ENCODE results near the gene FAM98B.

DNA sequence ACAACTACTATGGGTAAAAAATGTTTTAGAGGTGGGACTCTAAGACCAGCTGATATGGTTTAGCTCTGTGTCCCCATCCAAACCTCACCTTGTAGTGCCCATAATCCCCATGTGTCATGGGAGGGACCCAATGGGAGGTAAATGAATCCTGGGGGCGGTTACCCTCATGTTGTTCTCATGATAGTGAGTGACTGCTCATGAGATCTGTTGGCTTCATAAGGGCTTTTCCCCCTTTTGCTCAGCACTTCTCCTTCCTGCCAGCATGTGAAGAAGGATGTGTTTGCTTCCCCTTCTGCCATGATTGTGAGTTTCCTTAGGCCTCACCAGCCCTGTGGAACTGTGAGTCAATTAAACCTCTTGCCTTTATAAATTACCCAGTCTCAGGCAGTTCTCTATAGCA is 45.7 kb downstream of the FAM98B start:
- TF ChIP-seq, protein P1, sequence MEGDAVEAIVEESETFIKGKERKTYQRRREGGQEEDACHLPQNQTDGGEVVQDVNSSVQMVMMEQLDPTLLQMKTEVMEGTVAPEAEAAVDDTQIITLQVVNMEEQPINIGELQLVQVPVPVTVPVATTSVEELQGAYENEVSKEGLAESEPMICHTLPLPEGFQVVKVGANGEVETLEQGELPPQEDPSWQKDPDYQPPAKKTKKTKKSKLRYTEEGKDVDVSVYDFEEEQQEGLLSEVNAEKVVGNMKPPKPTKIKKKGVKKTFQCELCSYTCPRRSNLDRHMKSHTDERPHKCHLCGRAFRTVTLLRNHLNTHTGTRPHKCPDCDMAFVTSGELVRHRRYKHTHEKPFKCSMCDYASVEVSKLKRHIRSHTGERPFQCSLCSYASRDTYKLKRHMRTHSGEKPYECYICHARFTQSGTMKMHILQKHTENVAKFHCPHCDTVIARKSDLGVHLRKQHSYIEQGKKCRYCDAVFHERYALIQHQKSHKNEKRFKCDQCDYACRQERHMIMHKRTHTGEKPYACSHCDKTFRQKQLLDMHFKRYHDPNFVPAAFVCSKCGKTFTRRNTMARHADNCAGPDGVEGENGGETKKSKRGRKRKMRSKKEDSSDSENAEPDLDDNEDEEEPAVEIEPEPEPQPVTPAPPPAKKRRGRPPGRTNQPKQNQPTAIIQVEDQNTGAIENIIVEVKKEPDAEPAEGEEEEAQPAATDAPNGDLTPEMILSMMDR (IDR thresholded peaks at IDR 0.05; ENCODE audit: low read length), result no peak
- TF ChIP-seq EZH2phosphoT487 (IDR thresholded peaks at IDR 0.05; ENCODE audit: low read length) (no peak), EZH2 (optimal IDR thresholded peaks at IDR 0.05; ENCODE audit: low read depth, low read length) (no peak)

Measured in MM.1S (cell line).